ENCODE measurements around the gene C10orf90. TPM values are rescaled to one million over a fixed set of nuclear protein-coding genes. Genes with fewer than 3 reads are reported as not detected.

Gene C10orf90
- total RNA-seq, 1 experiment from 2014 or later = not detected

DNA sequence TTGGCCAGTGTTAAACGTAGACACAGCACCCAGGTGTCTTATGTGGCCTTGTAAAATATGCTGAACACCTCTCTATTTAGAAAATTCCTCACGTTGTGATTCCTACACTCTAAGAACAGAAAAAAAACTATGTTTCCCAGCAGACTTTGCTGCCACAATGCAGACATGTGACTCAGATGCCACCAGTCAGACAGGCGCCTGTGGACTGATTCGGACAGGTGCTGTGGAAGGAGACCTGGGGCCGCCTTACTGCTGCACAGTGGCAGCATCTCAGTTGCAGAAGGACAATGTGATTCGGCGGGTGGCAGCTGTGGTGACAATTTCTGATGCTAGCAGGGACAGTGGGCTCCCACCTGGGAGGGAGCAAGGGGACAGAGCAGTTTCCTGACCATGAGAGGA is 88.8 kb downstream of the C10orf90 start:
- POLR2A ChIA-PET = no interaction called here
- no peak for DNase-seq (ENCODE audit: unreplicated experiment)
- no peak overlapping the region for H3K27ac Mint-ChIP-seq (ENCODE audit: low read depth, unreplicated experiment)
- H3K27me3 Mint-ChIP-seq (ENCODE audit: insufficient read depth, unreplicated experiment) = peaks cover 38% of the 10 kb centered on the region
- H3K9me3 Mint-ChIP-seq (ENCODE audit: unreplicated experiment) = no peaks in the 10 kb centered on the region
- H3K36me3 Mint-ChIP-seq (ENCODE audit: insufficient read depth, unreplicated experiment) = no peaks in the 10 kb centered on the region
- BruUV-seq (replicated peaks) = no TSS peak
- no peak overlapping the region for H3K4me3 Mint-ChIP-seq (ENCODE audit: unreplicated experiment)
- no peaks in the 10 kb centered on the region for H3K4me1 Mint-ChIP-seq (ENCODE audit: insufficient read depth, unreplicated experiment)
- TF ChIP-seq, protein P1, sequence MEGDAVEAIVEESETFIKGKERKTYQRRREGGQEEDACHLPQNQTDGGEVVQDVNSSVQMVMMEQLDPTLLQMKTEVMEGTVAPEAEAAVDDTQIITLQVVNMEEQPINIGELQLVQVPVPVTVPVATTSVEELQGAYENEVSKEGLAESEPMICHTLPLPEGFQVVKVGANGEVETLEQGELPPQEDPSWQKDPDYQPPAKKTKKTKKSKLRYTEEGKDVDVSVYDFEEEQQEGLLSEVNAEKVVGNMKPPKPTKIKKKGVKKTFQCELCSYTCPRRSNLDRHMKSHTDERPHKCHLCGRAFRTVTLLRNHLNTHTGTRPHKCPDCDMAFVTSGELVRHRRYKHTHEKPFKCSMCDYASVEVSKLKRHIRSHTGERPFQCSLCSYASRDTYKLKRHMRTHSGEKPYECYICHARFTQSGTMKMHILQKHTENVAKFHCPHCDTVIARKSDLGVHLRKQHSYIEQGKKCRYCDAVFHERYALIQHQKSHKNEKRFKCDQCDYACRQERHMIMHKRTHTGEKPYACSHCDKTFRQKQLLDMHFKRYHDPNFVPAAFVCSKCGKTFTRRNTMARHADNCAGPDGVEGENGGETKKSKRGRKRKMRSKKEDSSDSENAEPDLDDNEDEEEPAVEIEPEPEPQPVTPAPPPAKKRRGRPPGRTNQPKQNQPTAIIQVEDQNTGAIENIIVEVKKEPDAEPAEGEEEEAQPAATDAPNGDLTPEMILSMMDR (IDR thresholded peaks at IDR 0.05; ENCODE audit: unreplicated experiment) = no peak
- intact Hi-C loops (cut with micrococcal nuclease) = no loop called here
- CTCF ChIA-PET = no interaction called here

DNA sequence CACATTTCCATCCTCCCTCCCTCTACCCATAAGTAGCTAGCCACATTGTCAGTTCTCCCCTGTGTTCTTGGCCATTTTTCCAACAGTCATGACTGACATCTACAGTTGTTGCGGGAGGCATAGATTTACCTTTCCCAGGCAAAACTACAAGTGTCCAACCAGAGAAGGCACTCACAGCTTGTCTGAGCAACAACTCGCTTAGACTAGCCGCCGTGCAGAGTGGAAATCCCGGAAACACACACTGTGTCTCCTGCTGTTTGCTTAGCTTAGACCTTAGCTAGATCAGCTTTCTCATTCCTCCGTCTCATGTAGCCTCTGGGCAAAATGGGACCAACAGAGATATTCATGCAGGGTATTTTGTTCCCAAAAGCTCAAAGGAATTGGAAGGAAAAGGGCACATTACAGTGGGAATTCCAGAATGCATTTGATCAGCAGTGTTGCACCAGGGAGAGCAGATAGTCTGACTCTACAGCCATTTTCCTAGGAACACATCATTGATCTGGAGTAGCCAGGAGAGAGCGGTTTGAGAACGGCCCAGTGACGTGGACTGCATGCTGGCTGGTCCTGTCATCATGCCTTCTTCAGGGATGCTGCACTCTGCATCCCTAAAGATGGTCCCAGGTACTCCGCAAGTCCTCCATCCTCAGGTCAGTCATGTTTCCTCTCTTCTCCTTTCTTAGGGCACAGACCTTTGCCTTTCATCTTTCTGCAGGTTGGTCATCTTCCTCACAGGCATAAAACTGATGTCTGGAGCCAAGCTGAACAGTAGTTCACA is 89.4 kb downstream of the C10orf90 start:
- intact Hi-C loops (cut with micrococcal nuclease) = no loop called here
- ChIA-PET POLR2A (interaction anchor here (0.5 kb wide), 1 partner anchor 400 kb away, joined by 3 read pairs; no protein-coding TSS in a partner anchor), CTCF (no interaction called here)
- Mint-ChIP-seq H3K27me3 (ENCODE audit: insufficient read depth, unreplicated experiment) (peaks cover 37% of the 10 kb centered on the region), H3K36me3 (ENCODE audit: insufficient read depth, unreplicated experiment) (no peaks in the 10 kb centered on the region), H3K27ac (ENCODE audit: low read depth, unreplicated experiment) (no peak overlapping the region), H3K9me3 (ENCODE audit: unreplicated experiment) (no peaks in the 10 kb centered on the region), H3K4me3 (ENCODE audit: unreplicated experiment) (no peak overlapping the region), H3K4me1 (ENCODE audit: insufficient read depth, unreplicated experiment) (peaks cover 4% of the 10 kb centered on the region)
- no peak for DNase-seq (ENCODE audit: unreplicated experiment)
- no TSS peak for BruUV-seq (replicated peaks)
- TF ChIP-seq, protein P1 (IDR thresholded peaks at IDR 0.05; ENCODE audit: unreplicated experiment) = no peak

DNA sequence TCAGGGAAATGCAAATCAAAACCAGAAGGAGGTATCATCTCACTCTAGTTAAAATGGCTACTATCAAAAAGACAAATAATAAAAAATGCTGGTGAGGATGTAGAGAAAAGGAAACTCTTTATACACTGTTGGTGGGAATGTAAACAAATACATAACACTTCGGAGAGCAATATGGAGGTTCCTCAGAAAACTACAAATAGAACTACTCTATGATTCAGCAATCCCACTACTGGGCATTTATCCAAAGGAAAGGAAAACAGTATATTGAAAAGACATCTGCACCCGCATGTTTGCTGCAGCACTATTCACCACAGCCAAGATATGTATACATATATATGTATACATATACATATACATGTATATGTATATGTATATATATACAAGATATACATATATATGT is 94.2 kb downstream of the C10orf90 start:
- DNase-seq (ENCODE audit: unreplicated experiment) = peak; percentile 45
- CTCF ChIA-PET = interaction anchor here (0.6 kb wide), 2 partner anchors 59 to 533 kb away, joined by 3 read pairs; no protein-coding TSS in a partner anchor
- Mint-ChIP-seq H3K36me3 (ENCODE audit: insufficient read depth, unreplicated experiment) (no peaks in the 10 kb centered on the region), H3K4me3 (ENCODE audit: unreplicated experiment) (no peak overlapping the region), H3K9me3 (ENCODE audit: unreplicated experiment) (no peaks in the 10 kb centered on the region), H3K4me1 (ENCODE audit: insufficient read depth, unreplicated experiment) (peaks cover 11% of the 10 kb centered on the region), H3K27ac (ENCODE audit: low read depth, unreplicated experiment) (no peak overlapping the region), H3K27me3 (ENCODE audit: insufficient read depth, unreplicated experiment) (no peaks in the 10 kb centered on the region)
- POLR2A ChIA-PET = no interaction called here
- no TSS peak for BruUV-seq (replicated peaks)
- intact Hi-C loops (cut with micrococcal nuclease) = no loop called here
- TF ChIP-seq, protein P1 (IDR thresholded peaks at IDR 0.05; ENCODE audit: unreplicated experiment) = no peak

DNA sequence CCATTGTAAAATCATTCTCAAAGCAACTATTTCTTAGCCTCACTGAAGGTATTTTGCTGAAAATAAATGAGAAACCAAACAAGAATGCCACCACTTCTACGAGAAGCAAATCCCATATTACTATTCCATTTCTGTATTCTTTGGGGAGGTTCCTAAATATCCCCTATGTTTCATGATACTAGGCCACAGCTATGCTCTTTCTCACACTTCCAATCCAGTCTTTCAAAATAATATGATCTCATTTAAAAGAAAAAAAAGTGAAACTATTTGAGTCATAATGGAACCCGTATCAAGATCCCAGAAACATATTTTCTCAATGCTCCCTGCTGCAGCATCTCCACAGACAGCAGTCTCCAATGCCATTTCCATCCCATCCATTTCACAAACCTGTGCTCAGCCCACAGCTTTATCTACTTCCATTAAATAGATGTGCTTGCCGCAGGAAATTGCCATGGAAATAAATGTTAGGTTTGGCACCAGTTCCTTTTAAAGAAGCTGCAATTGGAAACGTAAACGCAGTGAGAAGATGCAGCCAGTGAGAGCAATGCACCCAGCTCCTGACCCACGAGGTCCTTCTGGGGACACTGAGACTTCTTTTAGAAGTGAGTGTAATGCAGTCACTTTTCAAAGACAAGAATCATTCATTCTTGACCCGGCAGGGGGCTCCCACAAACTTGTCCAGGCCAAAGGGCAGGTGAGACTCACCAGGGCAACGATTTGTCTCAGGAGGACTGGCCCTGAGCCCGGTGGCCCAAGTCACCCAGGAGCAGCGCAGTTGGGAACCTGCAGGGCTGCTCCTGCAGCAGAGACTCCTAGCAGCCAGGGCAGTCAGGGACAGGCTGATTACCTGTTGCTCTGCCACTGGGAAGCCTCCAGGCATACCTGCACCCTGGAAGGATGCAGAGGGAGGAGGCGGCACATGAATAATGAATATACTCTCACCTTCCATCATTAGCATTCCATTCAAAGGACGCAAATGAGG is 99.6 kb downstream of the C10orf90 start:
- no TSS peak for BruUV-seq (replicated peaks)
- intact Hi-C loops (cut with micrococcal nuclease) = loop anchor here (1.0 kb wide), 1 partner anchor 178 kb away; no protein-coding TSS in a partner anchor
- Mint-ChIP-seq H3K27me3 (ENCODE audit: insufficient read depth, unreplicated experiment) (no peaks in the 10 kb centered on the region), H3K4me3 (ENCODE audit: unreplicated experiment) (no peak overlapping the region), H3K4me1 (ENCODE audit: insufficient read depth, unreplicated experiment) (peaks cover 21% of the 10 kb centered on the region), H3K27ac (ENCODE audit: low read depth, unreplicated experiment) (peak overlapping the region; percentile 39), H3K9me3 (ENCODE audit: unreplicated experiment) (no peaks in the 10 kb centered on the region), H3K36me3 (ENCODE audit: insufficient read depth, unreplicated experiment) (no peaks in the 10 kb centered on the region)
- ChIA-PET CTCF (no interaction called here), POLR2A (no interaction called here)
- peak; percentile 21 for DNase-seq (ENCODE audit: unreplicated experiment)
- TF ChIP-seq, protein P1 (IDR thresholded peaks at IDR 0.05; ENCODE audit: unreplicated experiment) = no peak
